Spleen (tissue), 7 donors: ENCODE measurements around the gene ZNF385C.

ENCODE experiments used
- CTCF ChIP-seq, 11 experiments: fragments of 200-600 bp in 7 of 11; fragments of 450-650 bp in 4 of 11; sonication (generic) in 4 of 11; IDR thresholded peaks in 8 of 11; conservative IDR thresholded peaks in 3 of 11; 1 replicate in 7 of 11; 2 replicates in 4 of 11; pipeline versions ENCODE4 v1.4.0 to v1.8.0; 2016 to 2021; ENCODE audit warnings: antibody characterized with exemption in 11 of 11, inconsistent platforms in 4 of 11, mild to moderate bottlenecking in 1 of 11
- POLR2A ChIP-seq, 3 donors: fragments of 450-650 bp; IDR thresholded peaks; one replicate each; pipeline ENCODE4 v1.5.1; 2017; ENCODE audit warnings: antibody characterized with exemption in 3 of 3, mild to moderate bottlenecking in 1 of 3
- donor health status: DM: no; HTN: no; CAD: no; lungs with moderate emphysema.
- donor health status: DM: no; HTN: no; CAD: no.
- donor health status: DM: no; HTN: no; CAD: no.

DNA sequence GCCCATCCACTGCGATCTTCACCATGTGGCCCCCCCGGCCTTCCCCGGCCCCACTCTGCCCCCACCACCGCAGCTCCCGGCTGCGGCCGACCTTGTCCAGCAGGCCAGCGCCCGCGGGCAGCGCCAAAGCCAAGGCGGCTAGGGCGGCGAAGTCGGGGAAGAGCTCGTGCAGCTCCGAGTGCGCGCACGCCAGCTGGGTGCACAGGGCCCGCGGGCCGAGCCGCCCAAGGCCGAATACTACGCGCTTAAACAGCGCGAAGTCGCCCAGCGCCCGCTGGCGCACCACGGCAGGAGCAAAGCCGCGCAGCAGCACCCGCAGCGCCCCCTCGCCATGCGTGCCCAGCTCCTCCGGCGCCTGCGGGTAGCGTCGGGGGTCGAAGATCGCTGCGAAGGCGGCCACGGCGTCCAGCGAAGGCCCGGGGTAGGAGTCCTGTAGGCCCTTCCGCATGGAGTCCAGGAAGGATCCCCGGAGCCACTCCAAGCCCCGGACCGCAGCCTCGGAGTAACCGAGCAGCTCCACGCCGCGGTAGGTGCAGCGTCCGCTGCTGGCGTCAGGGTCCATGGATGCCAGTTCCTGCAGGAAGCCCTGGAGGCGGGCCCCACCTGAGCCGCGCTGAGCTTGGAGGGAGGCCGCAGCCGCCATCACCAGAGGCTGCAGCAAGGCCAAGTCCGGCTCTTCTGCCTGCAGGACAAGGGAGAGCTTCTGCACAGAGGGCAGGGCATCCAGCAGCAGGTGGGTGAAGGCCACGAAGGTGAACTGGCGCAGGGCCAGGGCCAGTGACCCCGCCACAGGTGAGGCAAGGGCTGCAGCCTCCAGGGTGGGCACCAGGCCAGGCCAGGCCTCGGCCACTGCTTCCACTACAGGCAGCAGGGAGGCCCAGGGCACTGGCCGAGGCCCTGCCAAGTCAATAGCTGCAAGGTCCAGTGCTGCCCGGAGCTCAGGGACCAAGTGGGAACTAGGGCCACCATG, 58.2 kb downstream of the ZNF385C start:
- TF ChIP-seq POLR2A (IDR thresholded peaks at IDR 0.05) (no peak), CTCF (IDR thresholded peaks at IDR 0.05 in 8 of 11, conservative IDR thresholded peaks at IDR 0.05 in 3 of 11) (no peak)
